Stimulated activated CD8-positive, alpha-beta memory T cell treated with anti-CD3 and anti-CD28 coated beads, Interleukin-15, amount 100 ng/mL, for 1 hour (primary cell): ENCODE measurements around the gene DCAF17.
"Not testable (repeated sequence)": the region's sequence is repeated elsewhere in the genome, so short reads cannot be mapped to it uniquely, and the experiment has no call there.

Experiments used
- DNase-seq: peaks from one replicate; pipeline ENCODE4 v3.0.0-alpha.2; 2020; ENCODE audit warnings: low read depth

DCAF17 gene

GRCh38 chr2:171410624-171411023 lies 23.4 kb upstream of the DCAF17 start:
- DNase-seq = no peak

GRCh38 chr2:171411214-171411613 lies 22.8 kb upstream of the DCAF17 start:
- no peak for DNase-seq

- DNase-seq = no peak
These were observed 22.1 kb upstream of the DCAF17 start for GRCh38 chr2:171411791-171412483.

- no peak for DNase-seq
These were observed 21.4 kb upstream of the DCAF17 start for GRCh38 chr2:171412571-171413175.

- not testable (repeated sequence) for DNase-seq
These were observed 19.4 kb upstream of the DCAF17 start for GRCh38 chr2:171414645-171415044.

- peak; percentile 64 for DNase-seq
These were observed 17.8 kb upstream of the DCAF17 start for GRCh38 chr2:171416009-171416926.

- DNase-seq = no peak
These were observed 14.7 kb upstream of the DCAF17 start for GRCh38 chr2:171419333-171419732.

- DNase-seq = no peak
These were observed 13.1 kb upstream of the DCAF17 start for GRCh38 chr2:171420728-171421563.

GRCh38 chr2:171422710-171423495 lies 11.1 kb upstream of the DCAF17 start:
- not testable (repeated sequence) for DNase-seq

GRCh38 chr2:171430516-171431410 lies 3.3 kb upstream of the DCAF17 start:
- DNase-seq = no peak

GRCh38 chr2:171431677-171432167 lies 2.3 kb upstream of the DCAF17 start:
- no peak for DNase-seq

- DNase-seq = no peak
These were observed 1.6 kb upstream of the DCAF17 start for GRCh38 chr2:171432206-171432968.

- no peak for DNase-seq
These were observed 860 bp upstream of the DCAF17 start for GRCh38 chr2:171432969-171433762.

GRCh38 chr2:171433763-171434012 lies 338 bp upstream of the DCAF17 start, which contains the start of gene METTL8:
METTL8 (minus strand) TSS chr2:171433990; CDS start chr2:171392185, 41,805 bp downstream.
- no peak for DNase-seq

GRCh38 chr2:171436307-171436706 lies 2.3 kb downstream of the DCAF17 start:
- no peak for DNase-seq

GRCh38 chr2:171441470-171441869 lies 7.4 kb downstream of the DCAF17 start:
- no peak for DNase-seq

- DNase-seq = no peak
These were observed 13.6 kb downstream of the DCAF17 start for GRCh38 chr2:171447675-171448074.

GRCh38 chr2:171451074-171451473 lies 17.0 kb downstream of the DCAF17 start:
- no peak for DNase-seq
